Hematopoietic multipotent progenitor cell treated with erythropoietin and hydrocortisone succinate and interleukin-3 and kit ligand, for 4 days (in vitro differentiated cells): ENCODE measurements around the gene PPARGC1A.
A peak's percentile ranks its signal among the peaks of the same experiment; 100 is the strongest.

Experiments used
- DNase-seq: peaks from one replicate; pipeline ENCODE4 v3.0.0-alpha.2; 2015

Gene PPARGC1A

DNA sequence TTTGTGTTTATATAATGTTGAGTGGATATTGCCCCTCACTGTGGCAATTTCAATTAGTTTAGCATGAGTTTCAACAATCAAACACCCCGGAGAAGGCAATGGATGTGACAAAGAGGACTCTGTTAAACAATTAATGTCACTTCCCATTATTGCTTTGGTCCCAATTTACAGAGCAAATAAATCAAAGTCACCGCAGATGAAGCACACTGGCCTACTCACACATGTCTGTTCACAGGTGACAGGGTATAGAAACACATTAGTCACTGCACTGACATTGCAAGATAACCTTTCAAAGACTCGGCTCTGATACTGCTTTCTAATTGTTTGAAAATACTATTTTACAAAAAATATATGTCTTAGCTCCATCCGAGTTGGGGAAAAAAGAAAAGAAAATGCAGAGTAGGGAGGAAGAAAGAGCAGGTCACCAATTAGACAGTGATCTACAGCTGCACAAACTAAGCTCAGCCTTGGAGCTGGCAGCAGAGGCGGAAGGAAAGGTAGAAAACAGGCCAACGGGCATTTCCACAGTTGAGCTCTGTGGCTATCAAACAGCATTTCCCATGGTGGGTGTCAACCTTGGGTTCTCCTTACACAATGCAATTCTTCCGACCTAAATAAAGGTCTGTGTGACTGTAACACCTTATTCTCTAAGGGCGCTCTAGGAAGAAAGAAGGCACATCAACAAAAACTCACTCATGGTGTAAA lies 53.9 kb downstream of the PPARGC1A start:
- DNase-seq: no peak

DNA sequence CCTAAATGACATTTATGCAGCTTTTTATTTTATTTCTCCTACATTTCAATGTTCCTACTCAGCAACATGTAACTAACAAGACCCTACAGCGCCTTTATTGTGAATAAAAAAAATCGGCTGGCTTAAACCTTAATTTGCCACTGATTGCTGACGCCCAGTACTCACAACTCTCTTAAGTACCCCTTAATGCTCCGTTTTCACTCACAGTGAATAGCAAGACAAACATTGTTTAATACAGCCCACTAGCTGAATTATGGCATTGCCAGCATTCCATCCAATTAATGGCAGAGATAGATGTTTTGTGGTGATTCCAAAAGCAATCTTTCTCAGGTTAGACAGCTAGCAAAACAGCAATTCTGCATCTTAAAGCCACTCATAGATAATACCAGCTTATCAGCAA lies 61.1 kb downstream of the PPARGC1A start:
- no peak for DNase-seq

DNA sequence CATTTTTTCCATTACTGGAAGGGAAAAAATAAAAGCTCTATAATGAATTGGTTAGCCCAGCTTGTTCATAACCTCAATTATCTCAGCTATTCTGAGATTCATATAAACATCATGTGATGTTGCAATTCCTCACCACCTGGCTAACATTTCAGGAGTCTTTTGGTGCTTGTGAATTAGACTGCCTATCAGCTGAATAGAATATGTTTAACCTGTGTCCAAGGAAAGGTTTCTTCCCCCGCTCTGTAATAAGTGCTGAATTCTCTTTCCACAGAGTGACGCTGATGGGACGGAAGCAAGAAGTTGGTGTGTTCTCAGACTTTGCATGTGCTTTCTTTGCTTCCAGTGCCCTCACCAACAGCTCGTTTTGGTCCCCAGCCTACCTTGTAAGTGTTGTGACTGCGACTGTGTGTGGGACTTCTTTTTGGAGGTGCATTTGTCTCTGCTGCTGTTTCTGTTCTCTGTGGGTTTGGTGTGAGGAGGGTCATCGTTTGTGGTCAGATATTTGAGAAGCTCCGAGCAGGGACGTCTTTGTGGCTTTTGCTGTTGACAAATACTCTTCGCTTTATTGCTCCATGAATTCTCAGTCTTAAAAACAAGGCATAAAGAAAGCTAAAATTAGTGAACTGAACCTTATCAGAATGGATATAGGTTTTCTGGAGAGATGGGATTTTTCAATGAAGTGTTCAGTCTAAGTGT lies 61.7 kb downstream of the PPARGC1A start:
- DNase-seq: no peak

DNA sequence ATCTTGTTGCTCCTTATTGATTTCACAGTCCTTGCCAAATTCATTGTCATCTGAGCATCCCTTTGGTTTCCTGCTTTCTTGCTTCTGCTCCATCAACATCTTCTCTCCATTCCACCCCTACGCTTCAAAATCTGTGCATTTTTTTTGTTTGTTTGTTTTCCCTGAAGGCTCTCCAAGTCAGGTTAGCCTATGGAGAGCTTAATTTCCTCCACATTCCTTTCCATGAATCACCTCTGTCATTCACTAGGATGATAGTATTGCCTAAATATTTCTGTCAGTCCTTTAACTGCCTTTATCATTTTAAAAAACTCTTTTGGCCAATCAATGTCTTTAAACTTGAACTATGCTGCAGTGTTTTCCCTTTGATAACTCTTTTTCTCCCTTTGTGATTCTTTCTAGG lies 67.7 kb downstream of the PPARGC1A start:
- no peak for DNase-seq

DNA sequence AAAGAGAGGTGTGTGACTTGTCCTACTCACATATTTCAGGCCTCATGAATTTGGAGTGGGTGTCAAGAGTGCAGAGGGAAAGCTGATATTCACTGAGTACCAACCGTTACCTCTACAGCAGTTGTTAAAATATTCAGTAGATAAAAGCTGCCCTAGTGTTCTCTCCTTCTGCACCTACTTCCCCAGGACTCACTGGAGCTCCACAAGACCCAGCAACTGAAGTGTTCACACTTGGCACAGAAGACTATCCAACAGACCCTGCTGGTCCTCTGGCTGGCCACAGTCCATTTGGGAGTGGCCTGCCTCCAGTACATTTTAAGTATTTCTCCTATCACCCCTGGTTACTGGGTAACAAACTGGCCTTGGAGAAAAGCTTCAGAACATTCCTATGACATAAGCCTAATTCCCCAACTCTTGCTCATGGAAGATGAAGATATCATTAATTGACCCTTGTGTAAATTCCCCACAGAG lies 70.8 kb downstream of the PPARGC1A start:
- no peak for DNase-seq

DNA sequence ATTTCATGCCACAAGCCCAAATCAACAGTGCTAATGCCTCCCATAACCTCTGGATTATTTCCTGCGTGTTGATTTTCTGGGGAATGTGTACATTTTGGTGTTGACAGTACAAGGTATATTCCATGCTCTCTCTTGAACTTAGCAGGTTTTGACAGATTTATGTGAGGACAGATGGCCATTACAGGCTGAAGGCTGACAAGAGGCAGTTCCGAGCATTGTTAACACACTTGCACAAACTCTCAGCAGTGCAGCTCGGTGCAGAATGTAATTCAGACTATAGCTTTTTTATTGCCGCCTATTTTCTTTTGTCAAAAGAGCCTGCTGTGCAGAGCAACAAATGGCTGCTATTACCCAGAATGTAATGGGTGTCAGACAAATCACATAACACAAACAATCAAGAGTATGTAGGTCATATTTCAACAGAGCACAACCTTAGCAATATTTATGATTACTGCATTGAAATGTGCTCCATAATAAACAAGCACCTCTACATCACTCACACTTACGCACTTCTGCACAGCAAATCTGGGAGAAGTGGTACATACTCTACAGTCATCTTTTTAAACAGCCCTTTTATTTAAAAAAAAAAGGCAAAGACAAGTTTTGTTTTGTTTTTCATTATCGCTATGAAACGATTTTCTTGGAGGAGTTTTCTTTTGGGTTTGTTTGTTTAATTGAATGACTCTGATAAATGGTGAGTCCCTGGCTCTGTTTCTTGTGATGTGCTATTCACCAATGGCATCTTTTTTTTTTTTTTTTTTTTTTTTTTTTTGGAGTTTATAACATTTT lies 71.6 kb downstream of the PPARGC1A start:
- DNase-seq: no peak

DNA sequence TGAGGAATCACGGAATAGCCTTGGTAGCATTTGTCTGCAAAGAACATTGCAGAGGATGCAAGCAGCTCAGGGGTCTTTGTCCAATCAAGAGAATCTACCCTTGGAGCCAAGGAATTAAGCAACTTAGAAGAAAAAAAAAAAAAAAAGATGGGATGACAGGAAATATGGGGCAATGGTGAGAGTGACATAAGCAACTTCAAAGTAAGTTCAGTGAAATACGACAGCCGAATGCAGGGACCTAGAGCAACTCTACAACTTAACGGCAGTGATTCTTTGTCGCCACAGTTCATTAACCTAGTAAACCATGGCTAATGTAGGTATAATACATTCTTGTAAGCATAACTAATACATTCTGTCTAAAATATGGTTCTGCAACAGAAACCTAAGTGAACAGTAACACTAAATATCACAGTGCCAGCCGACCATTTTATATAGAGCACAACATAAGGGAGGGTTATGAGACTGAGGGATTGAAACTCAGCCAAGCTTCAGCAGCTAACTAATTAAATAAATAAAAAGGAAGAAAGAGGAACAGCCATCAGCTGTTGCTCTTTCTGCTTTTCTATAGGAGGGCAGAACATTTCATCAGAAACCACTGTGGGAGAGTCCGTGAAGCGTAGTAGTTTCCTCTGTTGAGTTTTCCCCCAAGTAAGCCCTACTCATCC lies 74.7 kb downstream of the PPARGC1A start:
- no peak for DNase-seq

DNA sequence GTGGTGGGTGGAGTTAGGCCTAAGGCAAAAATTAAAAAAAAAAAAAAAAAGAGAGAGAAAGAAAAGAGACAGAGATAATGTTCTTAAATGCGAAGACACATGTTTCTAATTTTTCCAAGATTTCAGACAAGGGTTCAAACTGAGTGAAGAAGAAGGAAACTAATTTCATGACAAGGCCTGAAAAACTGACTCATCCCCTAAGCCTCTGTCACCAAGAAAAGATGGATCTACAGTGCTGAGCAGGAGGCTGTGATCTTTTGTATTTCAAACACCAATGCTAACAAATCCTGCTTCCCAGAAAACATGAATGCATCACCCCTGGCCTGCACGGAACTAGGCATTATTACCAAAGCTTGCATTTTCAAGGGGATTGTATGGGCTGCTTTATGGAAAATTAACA lies 75.3 kb downstream of the PPARGC1A start:
- DNase-seq: no peak

DNA sequence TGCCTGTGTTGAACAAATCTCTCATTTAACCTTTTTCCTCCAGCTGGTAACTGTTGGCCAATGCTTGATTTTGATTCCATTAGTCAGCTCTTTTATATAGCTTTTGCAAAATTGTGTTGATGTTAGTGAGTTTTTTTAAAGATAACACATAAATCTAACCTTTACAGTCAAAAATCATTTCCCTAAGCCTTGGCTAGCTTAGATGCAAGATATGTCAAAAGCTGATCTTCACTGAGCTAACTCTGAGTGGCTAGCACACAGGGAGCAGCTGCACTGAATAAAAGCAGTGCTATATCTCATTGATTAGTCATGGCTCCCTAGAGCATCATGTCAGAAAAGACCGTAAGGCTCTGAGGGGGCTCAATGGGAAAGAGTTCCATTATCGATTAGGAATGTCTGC lies 78.7 kb downstream of the PPARGC1A start:
- no peak for DNase-seq

DNA sequence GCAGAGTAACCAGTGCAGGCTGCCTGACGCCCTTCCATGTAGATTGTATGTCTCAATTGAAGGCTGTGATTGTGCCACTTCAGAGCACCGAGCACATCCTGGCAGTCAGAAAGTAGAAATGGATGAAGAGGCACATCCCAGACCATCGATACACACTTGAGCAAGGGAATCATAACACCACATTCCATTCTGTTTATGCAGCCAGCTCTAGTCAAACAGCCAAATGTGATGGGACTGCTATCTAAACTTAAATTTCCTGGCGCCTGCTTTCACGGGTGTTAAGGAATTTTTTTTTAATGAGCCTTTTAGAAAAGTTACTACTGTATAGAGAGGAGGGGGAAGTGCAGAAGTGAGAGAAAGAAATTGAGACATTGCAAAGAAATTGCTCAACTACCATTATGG lies 84.4 kb downstream of the PPARGC1A start:
- DNase-seq: no peak

DNA sequence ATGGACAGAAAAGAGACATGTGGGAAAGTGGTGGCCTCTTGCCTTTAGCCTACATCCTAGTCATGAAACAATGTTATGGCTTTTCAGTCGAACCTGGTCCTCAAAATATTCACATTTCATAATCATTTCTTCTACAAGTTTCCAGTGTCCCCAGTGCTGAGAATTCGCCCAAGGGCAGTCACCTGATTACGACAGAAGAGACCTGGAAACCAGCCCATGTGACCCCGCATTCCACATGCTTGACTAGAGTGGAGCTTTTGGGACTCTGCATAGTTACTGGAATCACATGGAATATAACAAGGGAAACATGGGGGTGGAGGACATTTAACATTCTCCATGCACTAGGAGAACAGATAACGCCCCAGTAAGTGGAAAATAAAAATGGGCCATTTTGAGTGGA lies 100.1 kb downstream of the PPARGC1A start:
- no peak for DNase-seq

DNA sequence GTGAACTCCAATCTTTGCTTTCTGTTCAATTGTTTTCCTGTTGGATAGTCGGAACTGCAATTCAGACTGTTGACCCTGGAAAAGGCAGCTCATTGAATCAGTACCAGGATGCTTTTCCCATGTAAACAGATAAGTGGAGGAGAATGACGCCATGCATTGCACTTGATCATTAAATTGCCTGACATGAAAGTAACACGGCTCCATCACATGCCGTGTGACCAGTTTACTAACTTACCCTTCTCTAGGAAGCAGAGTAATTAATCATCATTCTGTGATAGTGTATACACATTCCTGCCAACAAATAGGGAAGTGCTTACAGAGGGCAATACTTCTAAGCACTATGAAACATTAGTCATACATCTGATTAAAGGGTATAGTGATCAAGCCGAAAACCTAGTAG lies 101.4 kb downstream of the PPARGC1A start:
- peak; percentile 13 for DNase-seq

DNA sequence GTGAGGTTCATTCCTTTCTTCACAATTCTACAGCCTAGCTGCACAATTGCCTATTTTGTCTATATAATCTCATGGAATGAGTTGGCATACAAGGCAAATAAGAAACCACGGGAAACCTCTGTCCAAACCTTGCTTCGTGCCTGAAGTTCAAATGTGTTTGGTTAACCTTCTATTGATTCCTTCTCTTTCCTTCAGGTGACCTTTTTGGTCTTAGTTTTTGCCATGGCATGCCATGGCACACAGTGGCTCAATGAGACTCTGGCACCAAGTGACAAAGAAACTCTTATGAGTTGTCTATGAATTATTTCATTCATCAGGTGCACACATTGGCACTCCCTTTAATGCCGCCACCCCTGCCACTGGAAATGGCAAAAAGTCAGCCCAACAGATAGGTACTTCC lies 101.8 kb downstream of the PPARGC1A start:
- no peak for DNase-seq

DNA sequence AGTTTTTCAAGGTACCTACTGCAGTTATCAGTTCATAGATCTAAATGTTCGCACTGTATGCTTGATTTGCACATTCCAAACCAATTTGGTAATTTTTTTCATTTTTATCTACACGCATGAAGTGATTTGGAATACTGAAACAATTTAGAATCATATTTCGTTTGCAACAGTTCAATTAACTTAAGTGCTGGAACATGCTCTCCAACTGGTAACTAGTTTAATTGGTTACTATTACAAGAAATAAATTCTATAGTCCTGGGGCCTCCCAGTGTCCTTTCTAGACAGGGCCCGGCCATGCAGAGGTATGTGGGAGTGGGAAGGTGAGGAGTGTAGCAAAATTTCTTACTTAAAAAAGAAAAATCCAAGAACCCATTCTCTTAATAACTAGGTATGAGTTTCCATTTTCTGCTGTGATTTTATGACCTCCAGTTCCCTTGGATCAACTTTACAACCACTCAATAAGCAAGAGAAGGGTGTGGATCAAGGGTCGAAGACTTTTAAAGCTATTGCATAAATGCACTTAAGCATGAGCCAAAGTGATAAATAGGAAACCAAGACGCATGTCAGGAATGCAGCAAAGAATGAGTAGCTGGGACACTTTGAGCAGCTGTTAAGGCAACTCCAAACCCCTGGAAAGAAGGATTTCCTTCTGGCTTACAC lies 106.9 kb downstream of the PPARGC1A start:
- no peak for DNase-seq

DNA sequence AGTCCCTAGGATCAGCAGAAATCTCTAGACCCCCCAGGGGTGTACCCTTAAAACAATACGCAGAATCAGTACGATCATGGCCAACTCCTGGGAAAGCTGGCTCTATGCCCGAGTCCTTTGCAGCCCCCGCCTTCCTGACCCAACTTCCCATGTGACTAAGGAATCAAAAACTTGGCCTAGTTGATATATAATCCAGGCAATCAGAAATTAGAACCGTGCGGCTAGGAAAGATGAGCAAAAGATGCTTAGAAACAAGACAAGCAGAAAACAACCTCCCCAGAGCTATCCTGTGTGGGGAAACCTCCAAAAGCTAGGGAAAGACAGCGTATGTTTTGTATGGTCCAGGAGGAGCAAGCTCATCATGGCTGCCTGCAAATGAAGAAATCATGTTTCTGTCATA lies 110.0 kb downstream of the PPARGC1A start:
- DNase-seq: no peak

DNA sequence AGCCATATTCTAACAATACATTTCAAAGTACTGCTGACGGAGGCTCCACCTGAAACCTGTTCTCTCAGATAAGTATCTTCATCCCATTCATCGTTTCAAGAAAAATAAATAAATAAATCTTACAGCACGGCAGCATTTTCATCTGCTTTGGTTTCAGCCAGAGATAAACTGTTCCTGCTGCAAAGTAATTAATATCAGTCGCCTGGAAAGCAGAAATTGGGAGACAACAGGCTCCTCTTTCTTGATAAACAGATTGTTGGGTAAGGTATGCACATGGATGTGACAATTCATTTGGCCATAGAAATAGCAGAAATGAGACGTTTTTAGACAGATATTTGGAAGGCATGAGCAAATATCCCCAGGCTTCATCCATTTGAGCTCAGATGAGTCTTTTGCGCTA lies 110.4 kb downstream of the PPARGC1A start:
- no peak for DNase-seq

DNA sequence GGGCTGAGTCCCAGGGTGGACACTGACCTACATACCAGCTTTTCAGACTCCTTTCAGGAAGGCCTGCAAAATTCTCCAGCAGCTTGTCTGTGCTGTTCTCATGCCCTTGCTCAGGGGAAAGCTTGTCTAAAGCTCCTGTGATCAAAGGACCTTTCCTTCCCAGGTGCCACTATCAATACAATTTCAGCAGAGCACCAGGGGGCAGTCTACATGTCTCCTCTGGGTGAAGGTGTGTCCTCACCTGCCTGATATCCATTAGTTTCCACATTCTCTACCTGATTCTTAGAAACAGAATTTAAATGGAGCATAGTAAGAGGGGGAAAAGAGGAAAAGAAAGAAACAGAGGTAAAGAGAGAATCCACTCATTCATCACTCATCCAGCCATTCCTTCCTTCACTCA lies 114.2 kb downstream of the PPARGC1A start:
- no peak for DNase-seq

DNA sequence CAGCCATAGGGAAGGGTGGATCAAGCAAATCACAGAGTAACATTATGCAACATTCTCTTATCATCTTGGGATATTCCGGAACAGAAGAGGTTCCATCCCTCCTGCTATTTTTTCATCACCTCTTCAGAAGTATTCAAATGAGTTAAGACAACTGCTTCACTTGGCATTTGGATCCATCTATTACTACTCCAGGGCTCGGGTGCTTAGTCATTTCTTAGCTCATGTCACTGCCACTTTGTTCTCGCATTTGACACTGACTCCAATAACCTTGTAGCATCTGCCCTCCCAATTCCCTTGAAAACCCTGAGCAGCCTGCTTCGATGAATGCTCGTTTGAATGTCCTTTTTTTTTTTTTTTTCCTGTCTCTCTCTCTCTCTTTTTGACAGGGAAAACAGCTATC lies 114.9 kb downstream of the PPARGC1A start:
- no peak for DNase-seq

DNA sequence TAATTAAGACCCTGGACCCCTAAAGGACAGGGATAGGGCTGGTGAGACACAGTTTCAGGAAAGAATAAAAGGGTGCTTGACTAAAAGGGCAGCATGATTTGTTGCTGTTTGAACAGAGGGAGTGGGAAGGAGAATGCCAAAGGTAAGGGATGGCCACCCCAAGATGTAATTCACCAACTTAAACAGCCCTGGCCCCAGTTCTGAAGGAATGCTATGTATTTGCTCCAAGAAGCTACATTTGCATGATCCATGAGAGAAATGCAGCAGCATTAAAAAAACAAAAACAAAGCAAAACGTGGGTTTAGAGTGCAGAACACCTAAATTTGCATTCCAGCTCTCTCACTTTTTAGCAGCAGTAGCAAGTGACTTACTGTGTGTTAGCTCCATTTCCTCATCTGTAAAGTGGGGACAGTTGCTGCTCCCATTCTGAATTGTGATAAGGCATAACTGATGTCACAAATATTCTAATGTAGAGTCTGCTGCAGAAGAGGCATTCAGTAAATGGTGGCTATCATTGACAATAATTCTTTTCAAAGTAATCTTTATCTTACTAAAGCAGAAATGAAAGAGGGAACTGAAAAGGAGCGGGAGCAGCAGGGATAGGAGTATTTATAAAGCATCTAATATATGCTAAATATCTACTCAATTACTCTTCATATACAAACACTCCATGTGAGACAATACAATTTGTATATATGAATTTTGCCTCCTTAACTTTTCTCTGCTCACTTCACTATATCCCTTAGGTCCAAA lies 115.8 kb downstream of the PPARGC1A start:
- DNase-seq: no peak

DNA sequence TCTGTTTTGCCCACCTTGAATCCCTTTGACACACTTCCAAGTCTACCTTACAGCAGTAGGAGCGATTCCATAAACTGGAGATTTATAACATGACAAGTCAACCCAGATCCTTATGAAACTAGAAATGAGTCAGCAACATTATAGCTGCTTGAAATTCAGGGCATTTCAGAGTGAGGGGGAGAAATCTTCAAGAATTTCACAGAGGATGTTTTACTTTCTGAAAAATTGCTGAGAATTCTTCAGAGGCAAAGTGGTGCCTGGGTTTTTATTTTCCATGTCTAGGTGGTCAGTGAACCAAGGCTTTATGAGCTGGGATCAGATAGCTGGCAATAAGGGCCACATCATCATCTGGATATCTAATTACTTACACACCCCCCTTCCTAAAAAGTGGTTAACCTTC lies 119.8 kb downstream of the PPARGC1A start:
- DNase-seq: no peak

DNA sequence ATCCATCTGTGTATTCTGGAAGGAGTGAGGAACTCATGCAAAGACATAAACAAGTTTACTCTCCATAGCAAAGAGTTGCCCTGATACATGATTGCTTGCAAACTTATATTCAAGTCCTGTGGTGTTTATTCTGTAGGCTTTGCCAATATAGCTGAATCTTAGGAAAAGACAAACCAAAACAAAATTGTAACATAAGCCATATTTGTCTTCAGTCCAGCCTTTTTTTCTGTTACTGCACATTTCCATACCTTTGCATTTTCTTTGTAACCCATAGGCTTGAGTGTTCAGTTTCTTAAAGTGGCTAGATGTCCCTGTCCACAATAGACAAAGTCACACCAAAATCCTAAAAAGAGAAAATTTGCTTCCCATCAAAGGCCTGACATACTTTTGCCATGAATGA lies 120.4 kb downstream of the PPARGC1A start:
- no peak for DNase-seq

DNA sequence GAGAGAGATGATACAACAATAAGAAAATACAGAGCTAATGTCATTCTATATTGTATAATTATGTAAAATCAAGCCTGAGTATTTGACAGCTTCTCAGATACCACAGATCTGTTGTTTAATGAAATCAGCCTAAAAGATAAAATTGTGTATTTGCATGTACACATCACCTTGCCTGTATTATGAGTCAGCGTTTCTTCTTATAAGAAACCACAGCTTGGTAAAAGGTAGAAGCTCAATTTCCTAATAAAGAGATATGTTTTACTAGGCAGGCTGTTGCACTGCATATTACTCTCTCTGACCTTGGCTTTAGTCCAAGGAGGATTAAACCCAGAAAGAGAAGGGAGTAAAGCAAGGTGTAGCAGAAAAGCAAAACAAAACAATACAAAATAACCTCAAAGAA lies 121.3 kb downstream of the PPARGC1A start:
- no peak for DNase-seq
